Endothelial cell of umbilical vein (primary cell): ENCODE results near the gene RNF5. TPM values are rescaled to one million over a fixed set of nuclear protein-coding genes. Genes with fewer than 3 reads are reported as not detected.

Source experiments
- BruUV-seq: library from RNA; stranded (reverse); fragments of 400-500 nt; replicated peaks from 2 replicates; lab custom pipeline; 2021; lab: Mats Ljungman, UMichigan
- CTCF ChIA-PET: fragments of 300-600, 350-600 bp; sonication (Branson Sonifier 250); formaldehyde crosslinking; loops from one replicate; lab custom pipeline; 2021; ENCODE audit warnings: antibody characterized with exemption, inconsistent platforms; lab: Charles Lee
- POLR2A ChIA-PET: fragments of 300-600, 350-600 bp; sonication (Branson Sonifier 250); formaldehyde crosslinking; loops from one replicate; lab custom pipeline; 2021; ENCODE audit warnings: antibody characterized with exemption, inconsistent platforms; lab: Charles Lee
- DNase-seq: peaks from one replicate; pipeline ENCODE4 v3.0.0-alpha.2; 2011; ENCODE audit warnings: low read depth, low spot score
- FAIRE-seq: peaks from 2 replicates; lab custom pipeline; 2011; peaks lifted over from hg19 to GRCh38; lab: Jason Lieb, UNC
- H2AFZ ChIP-seq: 2 replicates; pipeline ENCODE4 v1.6.0; 2012; ENCODE audit warnings: low read depth, low read length, control low read depth, inconsistent platforms
- H3K27ac ChIP-seq: 2 replicates; pipeline ENCODE4 v1.5.1; 2011; ENCODE audit warnings: low read depth, mild to moderate bottlenecking, control low read depth, low read length, moderate library complexity; ENCODE audit not compliant: insufficient read depth
- H3K27me3 ChIP-seq, 2 experiments: 2 replicates each; pipeline versions ENCODE4 v1.6.0 to v1.6.1; 2011; ENCODE audit warnings: low read length in 2 of 2, mixed read lengths in 1 of 2; ENCODE audit not compliant: control insufficient read depth in 2 of 2, insufficient read depth in 2 of 2
- H3K36me3 ChIP-seq, 2 experiments: 2 replicates in 1 of 2; 3 replicates in 1 of 2; pipeline ENCODE4 v1.5.1; 2011; ENCODE audit warnings: low read length in 2 of 2, mild to moderate bottlenecking in 1 of 2, moderate library complexity in 1 of 2; ENCODE audit not compliant: control insufficient read depth in 2 of 2, insufficient read depth in 2 of 2; ENCODE audit errors: extremely low read depth in 1 of 2
- H3K4me1 ChIP-seq: 3 replicates; pipeline ENCODE4 v1.5.1; 2011; ENCODE audit warnings: mild to moderate bottlenecking, low read length; ENCODE audit not compliant: control insufficient read depth, insufficient read depth; ENCODE audit errors: extremely low read depth
- H3K4me2 ChIP-seq: 2 replicates; pipeline ENCODE4 v1.6.1; 2011; ENCODE audit warnings: low read length, control low read depth, mixed read lengths; ENCODE audit not compliant: insufficient read depth
- H3K4me3 ChIP-seq, 3 experiments: fragments of 200-600 bp in 1 of 3; sonication (generic), shearing (Covaris generic) in 1 of 3; replicated peaks in 1 of 3; 2 replicates each; pipeline ENCODE4 v1.5.1; 2011 to 2016; ENCODE audit warnings: control low read depth in 3 of 3, low read length in 3 of 3, mild to moderate bottlenecking in 2 of 3, inconsistent platforms in 1 of 3, low read depth in 1 of 3, moderate library complexity in 1 of 3; ENCODE audit not compliant: insufficient read depth in 1 of 3
- H3K79me2 ChIP-seq: 2 replicates; pipeline ENCODE4 v1.6.0; 2012; ENCODE audit warnings: low read length, inconsistent platforms; ENCODE audit not compliant: control insufficient read depth, insufficient read depth
- H3K9ac ChIP-seq: replicated peaks from 2 replicates; pipeline ENCODE3; 2011; ENCODE audit warnings: low read length, control low read depth; ENCODE audit not compliant: insufficient read depth; ENCODE audit errors: extremely low read depth
- H3K9me1 ChIP-seq: replicated peaks from 3 replicates; pipeline ENCODE4 v1.6.0; 2011; ENCODE audit warnings: mild to moderate bottlenecking, low read length; ENCODE audit not compliant: control insufficient read depth, insufficient read depth; ENCODE audit errors: extremely low read depth
- H3K9me3 ChIP-seq: replicated peaks from 2 replicates; pipeline ENCODE4 v1.5.1; 2012; ENCODE audit warnings: low read length, inconsistent platforms; ENCODE audit not compliant: control insufficient read depth, insufficient read depth
- H4K20me1 ChIP-seq: replicated peaks from 2 replicates; pipeline ENCODE3; 2011; ENCODE audit warnings: mild to moderate bottlenecking, low read length; ENCODE audit not compliant: control insufficient read depth, insufficient read depth; ENCODE audit errors: extremely low read depth
- EZH2 ChIP-seq: IDR thresholded peaks from 2 replicates; pipeline ENCODE4 v1.6.1; 2012; ENCODE audit warnings: borderline replicate concordance, low read depth, mild to moderate bottlenecking, moderate library complexity, low read length, inconsistent platforms; ENCODE audit not compliant: severe bottlenecking
- FOS ChIP-seq: IDR thresholded peaks from 2 replicates; pipeline ENCODE4 v1.6.1; 2011; ENCODE audit warnings: mild to moderate bottlenecking, low read length, moderate library complexity, borderline replicate concordance; ENCODE audit not compliant: insufficient read depth
- GATA2 ChIP-seq: IDR thresholded peaks from 2 replicates; pipeline ENCODE4 v1.7.0; 2011; ENCODE audit warnings: low read depth, mild to moderate bottlenecking, moderate library complexity, mixed read lengths, low read length; ENCODE audit not compliant: insufficient read length, insufficient read depth
- JUN ChIP-seq: IDR thresholded peaks from 2 replicates; pipeline ENCODE4 v1.6.1; 2011; ENCODE audit warnings: borderline replicate concordance, low read depth; ENCODE audit not compliant: insufficient read length, insufficient read depth
- MYC ChIP-seq: IDR thresholded peaks from one replicate; pipeline ENCODE4 v1.6.1; 2011; ENCODE audit warnings: mild to moderate bottlenecking, low read depth, low read length
- POLR2A ChIP-seq: IDR thresholded peaks from 2 replicates; pipeline ENCODE4 v1.6.1; 2012; ENCODE audit warnings: low read depth, mild to moderate bottlenecking, control low read depth, low read length
- POLR2AphosphoS5 ChIP-seq: IDR thresholded peaks from 2 replicates; pipeline ENCODE4 v1.6.1; 2012; ENCODE audit warnings: low read depth, mild to moderate bottlenecking, control low read depth, low read length, moderate library complexity; ENCODE audit not compliant: insufficient read depth
- dilution Hi-C: fragments of 300-500 bp; cut with MboI; formaldehyde crosslinking; loops from one replicate; pipeline ENCODE4 v1.15.0; 2019; ENCODE audit warnings: low sequenced_read_pairs; ENCODE audit not compliant: extremely low pct_ligation_motif_present
- intact Hi-C: fragments of 100-400 bp; cut with micrococcal nuclease; formaldehyde crosslinking; loops from one replicate; pipeline ENCODE4 v1.10.0; 2022
- polyA plus RNA-seq, 4 experiments: library from polyadenylated mRNA; depleted of rRNA in 3 of 4; stranded (reverse) in 3 of 4; unstranded in 1 of 4; fragments of >200 nt; gene quantifications; 2 replicates each; pipeline versions ENCODE4 v1.2.1 to v1.2.3, GENCODE V29; 2011 to 2012; ENCODE audit warnings: missing spikeins in 1 of 4
- total RNA-seq: library from RNA; stranded (reverse); gene quantifications from 2 replicates; pipeline ENCODE4 v1.2.3, GENCODE V29; 2021
- TF ChIP-seq, protein P1 (sequence below), 2 donors: IDR thresholded peaks; 1 replicate in 1 of 2; 2 replicates in 1 of 2; pipeline ENCODE4 v1.5.1; 2011; ENCODE audit warnings: low read length in 2 of 2, mild to moderate bottlenecking in 2 of 2, moderate library complexity in 2 of 2, control low read depth in 1 of 2, inconsistent platforms in 1 of 2, low read depth in 1 of 2; ENCODE audit not compliant: insufficient read depth in 1 of 2; ENCODE audit errors: extremely low read depth in 1 of 2
- TF ChIP-seq, protein P2 (sequence below): IDR thresholded peaks from 2 replicates; pipeline ENCODE4 v1.6.1; 2011; ENCODE audit not compliant: insufficient read depth, insufficient read length

The RNF5 gene
- total and polyA plus RNA-seq, 2 donors (not counting 3 experiments of a cell fraction or from before 2014, with no cell fraction given) = 49.2 to 100 TPM

DNA sequence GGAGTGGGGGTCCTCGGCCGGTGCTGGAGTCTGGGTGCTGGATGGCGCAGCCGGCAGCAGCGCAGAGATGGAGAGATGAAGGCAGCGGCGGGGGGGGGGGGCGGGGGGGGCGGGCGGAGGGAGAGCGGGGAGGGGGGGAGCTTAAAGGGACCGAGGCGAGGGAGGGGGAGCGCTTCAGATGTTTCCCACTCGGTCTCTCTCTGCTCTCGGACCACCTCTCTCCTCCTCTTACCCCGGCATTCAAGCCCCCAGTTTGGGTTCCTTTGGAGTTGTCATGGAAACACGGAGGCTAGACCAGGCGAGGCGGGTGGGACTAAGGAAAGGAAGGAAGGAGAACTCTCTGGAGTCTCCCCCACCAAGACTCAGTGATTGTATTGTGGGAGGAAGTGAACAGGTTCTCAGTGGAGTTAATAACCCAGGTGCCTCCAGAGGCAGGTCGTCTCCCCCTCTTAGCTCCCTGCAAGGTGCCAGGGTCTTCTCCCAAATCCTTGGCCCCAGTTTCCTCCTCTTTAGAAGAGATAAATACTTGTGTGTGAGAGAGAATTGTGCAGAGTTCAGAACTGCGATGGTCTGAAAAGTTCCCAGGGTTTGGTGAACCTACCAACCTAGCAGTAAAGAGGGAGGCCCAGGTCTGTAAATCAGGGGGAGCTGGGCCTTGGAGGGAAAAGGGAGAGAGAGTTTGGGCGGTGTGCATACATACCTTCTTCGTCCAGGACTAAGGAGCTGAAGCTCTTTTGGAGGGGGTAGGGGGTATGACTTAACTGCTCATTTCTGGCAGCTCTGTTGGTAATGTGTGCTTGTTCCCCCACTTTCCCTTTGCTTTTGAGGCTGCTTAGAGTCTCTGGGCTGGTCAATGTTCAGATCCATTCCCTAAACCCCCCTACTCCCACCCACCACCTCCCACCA, 26.1 kb upstream of the RNF5 start, which contains the start of gene PRRT1:
Gene PRRT1 (minus strand): TSS at position 77 of the 906 bp plus-strand sequence. CDS start 112 bp downstream, outside the sequence.
- H3K9ac ChIP-seq = no peak within 1 kb of the TSS
- peak within 1 kb of the TSS; percentile 40 for H3K4me2 ChIP-seq
- dilution Hi-C loops = no loop called here
- H3K27me3 ChIP-seq = peaks cover 12 to 16% of the 10 kb centered on the region in 2 experiments
- DNase-seq (peak; percentile 18), FAIRE-seq (no peak)
- ChIA-PET CTCF (interaction anchor here (0.7 to 1.0 kb wide), 3 partner anchors 9 to 212 kb away, joined by 3 read pairs; no protein-coding TSS in a partner anchor), POLR2A (no interaction called here)
- H3K9me3 ChIP-seq = no peaks in the 10 kb centered on the region
- H3K4me3 ChIP-seq = peak within 1 kb of the TSS in 1 of 3 experiments; percentile 15
- intact Hi-C loops = no loop called here
- peak within 1 kb of the TSS; percentile 61 for H2AFZ ChIP-seq
- H3K4me1 ChIP-seq = peaks cover 24% of the 10 kb centered on the region
- no peaks in the 10 kb centered on the region for H3K9me1 ChIP-seq
- no TSS peak for BruUV-seq
- H3K36me3 ChIP-seq = no peaks in the 10 kb centered on the region
- peaks cover 4% of the 10 kb centered on the region for H3K79me2 ChIP-seq
- no peaks in the 10 kb centered on the region for H4K20me1 ChIP-seq
- no peak for TF ChIP-seq EZH2
- TF ChIP-seq GATA2 = no peak
- TF ChIP-seq FOS = no peak
- TF ChIP-seq JUN = no peak
- TF ChIP-seq, protein P1, sequence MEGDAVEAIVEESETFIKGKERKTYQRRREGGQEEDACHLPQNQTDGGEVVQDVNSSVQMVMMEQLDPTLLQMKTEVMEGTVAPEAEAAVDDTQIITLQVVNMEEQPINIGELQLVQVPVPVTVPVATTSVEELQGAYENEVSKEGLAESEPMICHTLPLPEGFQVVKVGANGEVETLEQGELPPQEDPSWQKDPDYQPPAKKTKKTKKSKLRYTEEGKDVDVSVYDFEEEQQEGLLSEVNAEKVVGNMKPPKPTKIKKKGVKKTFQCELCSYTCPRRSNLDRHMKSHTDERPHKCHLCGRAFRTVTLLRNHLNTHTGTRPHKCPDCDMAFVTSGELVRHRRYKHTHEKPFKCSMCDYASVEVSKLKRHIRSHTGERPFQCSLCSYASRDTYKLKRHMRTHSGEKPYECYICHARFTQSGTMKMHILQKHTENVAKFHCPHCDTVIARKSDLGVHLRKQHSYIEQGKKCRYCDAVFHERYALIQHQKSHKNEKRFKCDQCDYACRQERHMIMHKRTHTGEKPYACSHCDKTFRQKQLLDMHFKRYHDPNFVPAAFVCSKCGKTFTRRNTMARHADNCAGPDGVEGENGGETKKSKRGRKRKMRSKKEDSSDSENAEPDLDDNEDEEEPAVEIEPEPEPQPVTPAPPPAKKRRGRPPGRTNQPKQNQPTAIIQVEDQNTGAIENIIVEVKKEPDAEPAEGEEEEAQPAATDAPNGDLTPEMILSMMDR (IDR thresholded peaks at IDR 0.05; ENCODE audit: extremely low read depth in 1 of 2, insufficient read depth in 1 of 2, low read depth in 1 of 2, low read length in 2 of 2) = no peak
- no peak for TF ChIP-seq POLR2A
- TF ChIP-seq, protein P2, sequence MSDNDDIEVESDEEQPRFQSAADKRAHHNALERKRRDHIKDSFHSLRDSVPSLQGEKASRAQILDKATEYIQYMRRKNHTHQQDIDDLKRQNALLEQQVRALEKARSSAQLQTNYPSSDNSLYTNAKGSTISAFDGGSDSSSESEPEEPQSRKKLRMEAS = no peak
- no peak for TF ChIP-seq POLR2AphosphoS5
- no peak for TF ChIP-seq MYC
- H3K27ac ChIP-seq = no peak within 1 kb of the TSS
